ENCODE data around the gene SLIT3. TPM values are rescaled to one million over a fixed set of nuclear protein-coding genes. Genes with fewer than 3 reads are reported as not detected.

SLIT3 gene
- total and polyA plus RNA-seq, 2 experiments from 2014 or later: 0.59 to 0.71 TPM

GRCh38 chr5:168807287-168807686 is 493.7 kb downstream of the SLIT3 start (continued):
- TF ChIP-seq, protein P1, sequence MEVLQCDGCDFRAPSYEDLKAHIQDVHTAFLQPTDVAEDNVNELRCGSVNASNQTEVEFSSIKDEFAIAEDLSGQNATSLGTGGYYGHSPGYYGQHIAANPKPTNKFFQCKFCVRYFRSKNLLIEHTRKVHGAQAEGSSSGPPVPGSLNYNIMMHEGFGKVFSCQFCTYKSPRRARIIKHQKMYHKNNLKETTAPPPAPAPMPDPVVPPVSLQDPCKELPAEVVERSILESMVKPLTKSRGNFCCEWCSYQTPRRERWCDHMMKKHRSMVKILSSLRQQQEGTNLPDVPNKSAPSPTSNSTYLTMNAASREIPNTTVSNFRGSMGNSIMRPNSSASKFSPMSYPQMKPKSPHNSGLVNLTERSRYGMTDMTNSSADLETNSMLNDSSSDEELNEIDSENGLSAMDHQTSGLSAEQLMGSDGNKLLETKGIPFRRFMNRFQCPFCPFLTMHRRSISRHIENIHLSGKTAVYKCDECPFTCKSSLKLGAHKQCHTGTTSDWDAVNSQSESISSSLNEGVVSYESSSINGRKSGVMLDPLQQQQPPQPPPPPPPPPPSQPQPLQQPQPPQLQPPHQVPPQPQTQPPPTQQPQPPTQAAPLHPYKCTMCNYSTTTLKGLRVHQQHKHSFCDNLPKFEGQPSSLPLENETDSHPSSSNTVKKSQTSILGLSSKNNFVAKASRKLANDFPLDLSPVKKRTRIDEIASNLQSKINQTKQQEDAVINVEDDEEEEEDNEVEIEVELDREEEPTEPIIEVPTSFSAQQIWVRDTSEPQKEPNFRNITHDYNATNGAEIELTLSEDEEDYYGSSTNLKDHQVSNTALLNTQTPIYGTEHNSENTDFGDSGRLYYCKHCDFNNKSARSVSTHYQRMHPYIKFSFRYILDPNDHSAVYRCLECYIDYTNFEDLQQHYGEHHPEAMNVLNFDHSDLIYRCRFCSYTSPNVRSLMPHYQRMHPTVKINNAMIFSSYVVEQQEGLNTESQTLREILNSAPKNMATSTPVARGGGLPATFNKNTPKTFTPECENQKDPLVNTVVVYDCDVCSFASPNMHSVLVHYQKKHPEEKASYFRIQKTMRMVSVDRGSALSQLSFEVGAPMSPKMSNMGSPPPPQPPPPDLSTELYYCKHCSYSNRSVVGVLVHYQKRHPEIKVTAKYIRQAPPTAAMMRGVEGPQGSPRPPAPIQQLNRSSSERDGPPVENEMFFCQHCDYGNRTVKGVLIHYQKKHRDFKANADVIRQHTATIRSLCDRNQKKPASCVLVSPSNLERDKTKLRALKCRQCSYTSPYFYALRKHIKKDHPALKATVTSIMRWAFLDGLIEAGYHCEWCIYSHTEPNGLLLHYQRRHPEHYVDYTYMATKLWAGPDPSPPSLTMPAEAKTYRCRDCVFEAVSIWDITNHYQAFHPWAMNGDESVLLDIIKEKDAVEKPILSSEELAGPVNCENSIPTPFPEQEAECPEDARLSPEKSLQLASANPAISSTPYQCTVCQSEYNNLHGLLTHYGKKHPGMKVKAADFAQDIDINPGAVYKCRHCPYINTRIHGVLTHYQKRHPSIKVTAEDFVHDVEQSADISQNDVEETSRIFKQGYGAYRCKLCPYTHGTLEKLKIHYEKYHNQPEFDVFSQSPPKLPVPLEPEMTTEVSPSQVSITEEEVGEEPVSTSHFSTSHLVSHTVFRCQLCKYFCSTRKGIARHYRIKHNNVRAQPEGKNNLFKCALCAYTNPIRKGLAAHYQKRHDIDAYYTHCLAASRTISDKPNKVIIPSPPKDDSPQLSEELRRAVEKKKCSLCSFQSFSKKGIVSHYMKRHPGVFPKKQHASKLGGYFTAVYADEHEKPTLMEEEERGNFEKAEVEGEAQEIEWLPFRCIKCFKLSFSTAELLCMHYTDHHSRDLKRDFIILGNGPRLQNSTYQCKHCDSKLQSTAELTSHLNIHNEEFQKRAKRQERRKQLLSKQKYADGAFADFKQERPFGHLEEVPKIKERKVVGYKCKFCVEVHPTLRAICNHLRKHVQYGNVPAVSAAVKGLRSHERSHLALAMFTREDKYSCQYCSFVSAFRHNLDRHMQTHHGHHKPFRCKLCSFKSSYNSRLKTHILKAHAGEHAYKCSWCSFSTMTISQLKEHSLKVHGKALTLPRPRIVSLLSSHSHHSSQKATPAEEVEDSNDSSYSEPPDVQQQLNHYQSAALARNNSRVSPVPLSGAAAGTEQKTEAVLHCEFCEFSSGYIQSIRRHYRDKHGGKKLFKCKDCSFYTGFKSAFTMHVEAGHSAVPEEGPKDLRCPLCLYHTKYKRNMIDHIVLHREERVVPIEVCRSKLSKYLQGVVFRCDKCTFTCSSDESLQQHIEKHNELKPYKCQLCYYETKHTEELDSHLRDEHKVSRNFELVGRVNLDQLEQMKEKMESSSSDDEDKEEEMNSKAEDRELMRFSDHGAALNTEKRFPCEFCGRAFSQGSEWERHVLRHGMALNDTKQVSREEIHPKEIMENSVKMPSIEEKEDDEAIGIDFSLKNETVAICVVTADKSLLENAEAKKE (CRISPR knock-in tag; IDR thresholded peaks at IDR 0.05): no peak
- TF ChIP-seq CREB1 (CRISPR knock-in tag; IDR thresholded peaks at IDR 0.05; ENCODE audit: low read depth): no peak
- TF ChIP-seq STAT1 (IDR thresholded peaks at IDR 0.05; ENCODE audit: unreplicated experiment): no peak
- no peak for TF ChIP-seq JUNB (IDR thresholded peaks at IDR 0.05; ENCODE audit: unreplicated experiment)
- no peak for TF ChIP-seq POLR2AphosphoS5 (IDR thresholded peaks at IDR 0.05; ENCODE audit: low read depth)
- TF ChIP-seq ZNF331 (CRISPR knock-in tag; IDR thresholded peaks at IDR 0.05; ENCODE audit: low read depth): no peak

- H3K27me3 ChIP-seq (ENCODE audit: insufficient read depth): no peaks in the 10 kb centered on the region
Observed at GRCh38 chr5:168803541-168803940, 497.4 kb downstream of the SLIT3 start.

More at GRCh38 chr5:168803541-168803940, 497.4 kb downstream of the SLIT3 start:
- DNase-seq (ENCODE audit: low spot score) (no peak), ATAC-seq (no peak)
- H3K27ac Mint-ChIP-seq: no peak overlapping the region
- H3K9me3 Mint-ChIP-seq: no peaks in the 10 kb centered on the region
- Histone ChIP-seq H3K4me3 (no peak overlapping the region), H4K20me1 (replicated peaks; ENCODE audit: insufficient read depth) (no peaks in the 10 kb centered on the region; the same call in 1 of the 2 replicates), H3K79me2 (replicated peaks; ENCODE audit: insufficient read depth) (no peaks in the 10 kb centered on the region), H3K4me1 (ENCODE audit: insufficient read depth) (no peaks in the 10 kb centered on the region), H2AFZ (no peak overlapping the region), H3K9me2 (ENCODE audit: insufficient read depth) (no peaks in the 10 kb centered on the region; the same call in 1 of the 2 replicates), H3K36me3 (ENCODE audit: insufficient read depth) (no peaks in the 10 kb centered on the region), H3K4me2 (no peak overlapping the region), H3K27ac (ENCODE audit: low read depth) (no peak overlapping the region), H3F3A (replicated peaks; ENCODE audit: low read depth) (no peaks in the 10 kb centered on the region)
- no peak overlapping the region for H3K4me3 Mint-ChIP-seq
- no peaks in the 10 kb centered on the region for H3K36me3 Mint-ChIP-seq (ENCODE audit: low read depth)
- no peaks in the 10 kb centered on the region; the same call in 2 of the 3 replicates for H3K4me1 Mint-ChIP-seq
- TF ChIP-seq ZNF114 (CRISPR knock-in tag; IDR thresholded peaks at IDR 0.05): no peak
- TF ChIP-seq EZH2 (IDR thresholded peaks at IDR 0.05; ENCODE audit: low read depth, unreplicated experiment): no peak
- no peak for TF ChIP-seq ZNF331 (CRISPR knock-in tag; IDR thresholded peaks at IDR 0.05; ENCODE audit: low read depth)
- peaks cover 4% of the 10 kb centered on the region for H3K27me3 Mint-ChIP-seq (ENCODE audit: insufficient read depth, low read depth, poor library complexity)

All from GM23338 (cell line).